Tibial nerve (tissue), 4 donors: ENCODE results near the gene ANO7.

ENCODE experiments used
- CTCF ChIP-seq, 5 experiments: fragments of 200-600 bp in 3 of 5; fragments of 450-650 bp in 2 of 5; sonication (generic) in 3 of 5; IDR thresholded peaks; one replicate each; pipeline ENCODE4 v1.5.1; 2016 to 2019; ENCODE audit warnings: antibody characterized with exemption in 5 of 5, mild to moderate bottlenecking in 3 of 5, moderate library complexity in 2 of 5
- EP300 ChIP-seq, 2 donors: sonication (generic); formaldehyde crosslinking; IDR thresholded peaks; one replicate each; pipeline ENCODE4 v1.6.1; 2017; ENCODE audit warnings: antibody characterized with exemption in 2 of 2, mild to moderate bottlenecking in 1 of 2
- POLR2A ChIP-seq, 2 donors: fragments of 450-650 bp; IDR thresholded peaks; one replicate each; pipeline ENCODE4 v1.6.1; 2017; ENCODE audit warnings: antibody characterized with exemption in 2 of 2, mild to moderate bottlenecking in 2 of 2, moderate library complexity in 2 of 2

DNA sequence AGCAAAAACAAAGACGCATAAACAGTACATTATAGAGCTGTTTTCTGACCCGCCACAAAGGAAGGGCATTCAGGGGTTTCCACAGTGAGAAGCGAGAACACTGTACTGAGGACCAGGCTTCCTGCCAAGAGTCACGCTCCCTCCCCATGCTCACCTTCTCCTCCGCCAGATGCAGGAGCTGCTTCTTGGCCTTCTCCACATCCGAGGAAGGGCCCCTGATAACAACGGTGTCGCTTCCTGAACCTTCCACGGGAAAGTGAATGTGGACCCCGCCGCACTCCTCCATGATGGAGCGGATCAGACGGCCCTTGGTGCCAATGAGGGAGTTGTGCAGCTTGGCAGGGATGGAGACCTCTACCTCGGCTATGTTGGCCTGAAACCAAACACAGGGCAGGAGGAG lies 53.8 kb downstream of the ANO7 start:
- TF ChIP-seq CTCF (IDR thresholded peaks at IDR 0.05) (no peak), POLR2A (IDR thresholded peaks at IDR 0.05) (no peak), EP300 (IDR thresholded peaks at IDR 0.05) (no peak)
